HG03460 (cell line): Measurements from ENCODE around the gene WDR44.
"Not testable (repeated sequence)": the region's sequence is repeated elsewhere in the genome, so short reads cannot be mapped to it uniquely, and the experiment has no call there.

Experiments
- ATAC-seq: cut with Tn5 transposase; IDR thresholded peaks from one replicate; pipeline ENCODE4 v1.9.1; 2021; ENCODE audit not compliant: unreplicated experiment

WDR44 gene

DNA sequence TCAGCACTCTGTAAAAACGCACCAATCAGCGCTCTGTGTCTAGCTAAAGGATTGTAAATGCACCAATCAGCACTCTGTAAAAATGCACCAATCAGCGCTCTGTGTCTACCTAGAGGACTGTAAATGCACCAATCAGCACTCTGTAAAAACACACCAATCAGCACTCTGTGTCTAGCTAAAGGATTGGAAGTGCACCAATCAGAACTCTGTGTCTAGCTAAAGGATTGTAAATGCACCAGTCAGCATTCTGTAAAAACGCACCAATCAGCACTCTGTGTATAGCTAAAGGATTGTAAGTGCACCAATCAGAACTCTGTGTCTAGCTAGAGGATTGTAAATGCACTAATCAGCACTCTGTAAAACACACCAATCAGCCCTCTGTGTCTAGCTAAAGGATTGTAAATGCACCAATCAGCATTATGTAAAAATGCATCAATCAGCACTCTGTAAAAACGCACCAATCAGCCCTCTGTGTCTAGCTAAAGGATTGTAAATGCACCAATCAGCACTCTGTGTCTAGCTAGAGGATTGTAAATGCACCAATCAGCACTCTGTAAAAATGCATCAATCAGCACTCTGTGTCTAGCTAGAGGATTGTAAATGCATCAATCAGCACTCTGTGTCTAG, 124.9 kb downstream of the WDR44 start:
- not testable (repeated sequence) for ATAC-seq

DNA sequence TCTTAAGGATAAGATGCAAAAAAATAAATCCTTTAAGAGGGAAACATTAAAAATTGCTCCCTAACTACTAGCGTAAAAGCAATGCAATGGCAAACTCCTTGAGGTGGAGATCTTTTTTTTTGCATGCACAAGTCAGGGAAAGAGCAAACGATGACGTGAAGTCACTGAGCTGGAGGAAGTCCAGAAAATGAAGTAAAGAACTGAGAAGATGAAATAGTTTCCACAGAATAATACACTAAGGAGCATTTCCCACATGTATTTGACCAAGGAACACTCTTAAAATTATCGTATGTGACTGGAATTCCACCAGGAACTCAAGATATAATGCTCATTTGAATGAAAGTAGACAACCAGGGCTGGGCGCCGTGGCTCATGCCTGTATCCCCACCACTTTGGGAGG, 128.7 kb downstream of the WDR44 start:
- no peak for ATAC-seq

GRCh38 chrX:118475903-118476302, 130.0 kb downstream of the WDR44 start:
- ATAC-seq = no peak

- no peak for ATAC-seq
Observed at GRCh38 chrX:118480172-118480571, 134.3 kb downstream of the WDR44 start.

DNA sequence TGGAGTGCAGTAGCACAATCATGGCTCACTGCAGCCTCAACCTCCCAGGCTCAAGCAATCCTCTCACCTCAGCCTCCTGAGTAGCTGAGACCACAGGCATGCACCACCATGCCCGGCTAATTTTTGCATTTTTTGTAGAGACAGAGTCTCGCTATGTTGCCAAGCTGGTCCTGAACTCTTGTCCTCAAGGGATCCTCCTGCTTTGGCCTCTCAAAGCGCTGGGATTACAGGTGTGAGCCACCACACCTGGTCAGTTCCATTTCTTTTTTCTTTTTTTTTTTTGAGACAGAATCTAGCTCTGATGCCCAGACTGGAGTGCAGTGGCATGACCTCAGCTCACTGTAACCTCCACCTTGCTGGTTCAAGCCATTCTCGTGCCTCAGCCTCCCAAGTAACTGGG, 136.5 kb downstream of the WDR44 start:
- not testable (repeated sequence) for ATAC-seq

DNA sequence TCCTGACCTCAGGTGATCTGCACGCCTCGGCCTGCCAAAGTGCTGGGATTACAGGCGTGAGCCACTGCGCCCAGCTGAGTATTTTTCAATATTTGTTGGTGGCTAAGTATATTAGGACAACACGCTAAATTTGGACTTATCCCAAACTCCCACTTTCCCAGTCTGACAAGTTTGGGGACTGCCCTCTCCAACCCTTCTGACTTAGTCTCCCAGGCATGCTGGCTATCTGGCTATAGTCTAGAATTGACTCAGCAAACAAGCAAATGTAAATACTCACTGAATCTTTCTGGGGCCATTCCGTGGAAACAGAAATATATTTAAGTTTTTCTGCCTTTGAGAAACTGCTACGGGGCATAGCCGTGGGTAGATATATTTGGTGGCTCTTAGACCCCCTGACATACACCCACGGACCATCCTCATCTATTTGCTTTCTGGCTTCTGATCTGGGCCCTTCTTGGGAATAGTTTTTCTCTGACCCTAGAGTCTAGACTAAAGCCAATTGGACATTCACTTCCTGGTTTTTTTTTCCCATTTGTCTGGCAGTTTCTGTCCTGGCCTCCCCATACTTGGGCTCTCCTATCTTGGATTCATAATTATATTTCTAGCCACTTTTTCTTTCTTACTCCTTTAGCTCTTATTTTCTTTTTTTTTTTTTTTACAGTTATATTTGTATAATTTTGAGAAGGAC, 138.5 kb downstream of the WDR44 start:
- no peak for ATAC-seq

- ATAC-seq = not testable (repeated sequence)
Observed at GRCh38 chrX:118486693-118487092, 140.8 kb downstream of the WDR44 start.

DNA sequence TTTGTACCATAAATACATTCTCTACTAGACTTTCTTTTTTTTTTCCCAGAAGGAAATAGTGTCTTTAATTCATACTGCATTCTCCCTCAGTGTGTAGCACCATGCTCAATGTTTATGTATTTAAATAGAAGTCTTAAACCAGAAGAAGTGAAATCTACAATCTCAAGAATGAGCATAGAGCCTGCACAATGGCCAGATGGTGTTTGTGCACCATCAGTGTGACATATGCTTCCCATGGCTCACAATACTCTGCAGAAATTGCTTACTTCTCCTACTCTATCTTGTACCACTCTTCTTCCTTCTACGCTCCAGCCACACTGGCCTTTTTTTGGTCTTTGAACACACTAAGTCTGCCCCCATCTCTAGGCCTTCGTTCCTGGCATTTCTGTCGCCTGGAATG, 147.1 kb downstream of the WDR44 start:
- ATAC-seq = no peak

DNA sequence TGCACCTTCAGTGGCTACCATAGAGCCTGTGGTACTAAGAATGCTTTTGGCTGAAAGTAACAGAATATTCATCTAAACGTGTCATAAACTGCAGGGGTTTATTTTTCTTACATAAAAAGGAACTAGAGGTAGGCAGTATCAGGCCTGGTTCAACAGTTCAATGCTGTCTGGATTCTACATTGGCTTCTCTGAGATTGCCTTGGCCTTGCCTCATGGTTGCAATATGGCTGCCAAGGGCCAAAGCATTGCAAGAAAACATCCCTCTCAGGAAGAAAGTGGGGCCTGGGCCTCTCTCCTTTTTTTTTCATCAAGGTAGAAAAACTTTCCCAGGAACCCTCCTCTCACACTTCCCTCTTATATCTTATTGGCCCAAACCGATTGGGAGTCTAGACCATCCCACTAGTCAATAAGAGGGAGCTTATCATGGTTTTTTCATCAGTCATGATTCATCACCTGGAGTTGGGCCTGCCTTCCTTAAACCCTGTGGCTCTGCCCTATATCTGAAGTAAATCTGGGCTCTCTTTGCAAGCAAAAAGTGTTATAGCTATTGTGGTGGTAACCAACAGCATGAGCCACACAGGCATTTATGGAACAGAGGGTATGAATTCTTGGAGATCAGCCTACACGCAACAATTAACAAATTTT, 147.9 kb downstream of the WDR44 start:
- no peak for ATAC-seq

DNA sequence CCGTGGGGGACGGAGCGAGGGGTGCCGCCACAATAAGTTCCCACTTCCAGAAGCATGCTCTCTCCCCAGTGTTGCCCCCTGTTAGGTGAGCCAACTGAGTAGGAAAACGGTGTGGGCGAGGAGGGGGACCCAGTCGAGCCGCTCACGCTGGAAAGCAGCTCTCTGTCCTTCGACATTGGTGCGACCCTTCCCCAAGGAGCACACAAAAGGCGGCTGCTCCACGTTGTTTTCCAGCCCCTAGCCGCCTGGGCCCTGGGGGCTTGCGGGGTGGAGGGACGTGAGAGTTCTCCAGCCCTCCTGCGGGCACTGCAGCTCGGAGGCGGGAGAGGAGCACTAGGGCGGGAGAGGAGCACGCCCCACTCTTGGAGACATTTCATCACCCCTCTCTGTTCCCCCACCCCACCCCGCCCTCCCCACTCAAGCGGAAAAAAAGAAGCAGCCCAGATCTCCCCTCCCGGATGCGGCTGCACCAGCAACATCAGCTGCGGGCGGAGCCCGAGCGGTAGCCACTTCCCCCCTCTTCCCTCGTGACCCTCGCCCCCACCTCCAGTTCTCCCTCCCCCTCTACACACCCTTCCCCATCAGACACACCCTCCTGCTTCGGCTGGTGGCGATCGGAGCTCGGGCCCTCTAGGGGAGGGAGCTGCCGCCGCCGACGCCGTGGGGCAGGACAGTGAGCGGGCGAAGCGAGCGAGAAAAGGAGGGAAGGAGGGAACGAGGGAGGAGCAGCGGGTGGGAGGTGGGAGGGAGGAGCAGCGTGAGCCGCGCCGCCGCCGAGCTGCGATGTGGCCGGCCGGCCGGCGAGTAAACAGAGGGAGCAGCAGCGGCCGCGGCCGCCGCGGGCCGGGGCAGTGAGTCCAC, 149.4 kb downstream of the WDR44 start, which contains the start of gene DOCK11:
Gene DOCK11 (plus strand): TSS at position 755 of the 861 bp plus-strand sequence. CDS start 157 bp downstream, outside the sequence.
- ATAC-seq = peak; percentile 72

DNA sequence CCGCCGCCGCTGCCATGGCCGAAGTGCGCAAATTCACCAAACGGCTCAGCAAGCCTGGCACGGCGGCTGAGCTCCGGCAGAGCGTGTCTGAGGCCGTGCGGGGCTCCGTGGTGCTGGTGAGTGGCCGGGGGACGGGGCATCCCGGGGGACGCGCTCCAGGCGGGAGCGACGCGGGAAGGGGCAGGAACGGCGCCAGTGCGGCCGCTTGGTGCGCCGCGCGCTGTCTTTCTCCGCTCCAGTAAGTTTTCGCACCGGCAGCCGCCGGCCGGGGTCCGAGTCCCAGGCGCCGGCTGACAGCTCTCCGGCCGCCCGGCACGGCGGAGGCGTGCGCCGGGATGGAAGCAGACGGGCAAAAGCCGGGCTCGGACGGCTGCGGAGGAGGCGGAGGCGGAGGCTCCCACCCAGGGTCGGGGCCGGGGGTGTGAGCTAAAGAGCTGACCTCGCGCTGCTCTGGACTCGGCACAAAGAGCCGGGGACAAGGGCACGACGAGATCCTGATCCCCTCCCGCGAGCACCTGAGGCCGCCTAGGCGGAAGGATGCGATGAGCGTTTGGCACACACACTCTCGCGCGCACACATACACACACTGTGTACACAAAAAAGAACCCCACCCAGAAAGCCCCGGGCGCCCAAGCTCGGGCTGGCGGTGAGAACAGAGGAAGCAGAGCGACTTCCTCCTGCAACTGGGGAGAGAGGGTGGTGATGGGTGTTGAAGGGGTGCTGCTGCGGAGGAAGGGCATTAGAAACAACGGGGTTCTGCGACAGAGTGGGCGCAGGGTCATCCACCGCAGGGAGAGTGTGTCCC, 150.3 kb downstream of the WDR44 start:
- ATAC-seq = peak; percentile 60

- peak; percentile 9 for ATAC-seq
Observed at GRCh38 chrX:118496763-118497079, 150.8 kb downstream of the WDR44 start.

- no peak for ATAC-seq
Observed at GRCh38 chrX:118497180-118497818, 151.4 kb downstream of the WDR44 start.

- no peak for ATAC-seq
Observed at GRCh38 chrX:118498351-118498750, 152.4 kb downstream of the WDR44 start.

GRCh38 chrX:118498755-118499154, 152.8 kb downstream of the WDR44 start:
- ATAC-seq = no peak

DNA sequence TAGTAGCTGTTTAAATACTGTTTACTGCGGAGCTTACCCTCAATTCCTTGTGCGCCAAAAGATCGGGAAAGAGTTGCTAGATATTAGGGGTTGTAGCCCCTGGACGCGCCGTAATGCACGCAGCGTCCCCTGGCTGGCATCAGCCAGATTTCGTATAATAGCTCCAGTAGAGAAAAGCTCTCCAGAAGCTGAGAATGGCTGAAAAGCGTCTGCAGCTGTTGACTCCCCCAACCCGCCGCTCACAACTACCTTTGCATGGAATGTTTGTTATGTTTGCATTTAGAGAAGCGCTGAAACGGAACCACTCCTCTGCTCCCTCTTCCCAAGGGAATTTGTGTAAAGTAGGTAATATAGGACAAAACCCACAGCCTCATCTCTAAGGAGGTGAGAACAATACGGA, 153.4 kb downstream of the WDR44 start:
- ATAC-seq = no peak
